ENCODE data around the gene C11orf16. TPM values are rescaled to one million over a fixed set of nuclear protein-coding genes. Genes with fewer than 3 reads are reported as not detected.
A peak's percentile ranks its signal among the peaks of the same experiment; 100 is the strongest.

Gene C11orf16
- total RNA-seq, 1 donor from 2014 or later: not detected

GRCh38 chr11:8871962-8872361, 60.8 kb downstream of the C11orf16 start:
- Histone ChIP-seq H3K36me3 (no peaks in the 10 kb centered on the region), H3K27ac (peak overlapping the region; percentile 97), H3K4me3 (peak overlapping the region in 1 of 2 donors; percentile 88), H3K4me1 (peaks cover 50% of the 10 kb centered on the region), H3K9me3 (no peaks in the 10 kb centered on the region), H3K27me3 (no peaks in the 10 kb centered on the region)
- no peak for DNase-seq (ENCODE audit: extremely low spot score in 2 of 2)
- intact Hi-C loops (cut with DNase I): no loop called here
- no peak for TF ChIP-seq CTCF (IDR thresholded peaks at IDR 0.05)
- no peak for TF ChIP-seq POLR2AphosphoS5 (IDR thresholded peaks at IDR 0.05; ENCODE audit: insufficient read depth in 1 of 2, low read depth in 1 of 2)
- TF ChIP-seq POLR2A (IDR thresholded peaks at IDR 0.05): no peak

- Histone ChIP-seq H3K4me3 (peak overlapping the region; percentile 75 to 88), H3K9me3 (no peaks in the 10 kb centered on the region), H3K36me3 (no peaks in the 10 kb centered on the region), H3K4me1 (peaks cover 57% of the 10 kb centered on the region), H3K27ac (peak overlapping the region; percentile 97), H3K27me3 (no peaks in the 10 kb centered on the region)
- intact Hi-C loops (cut with DNase I): no loop called here
- DNase-seq (ENCODE audit: extremely low spot score in 2 of 2): peak in 1 of 2 donors; percentile 89
- peak; percentile 49 to 67 for TF ChIP-seq POLR2AphosphoS5 (IDR thresholded peaks at IDR 0.05; ENCODE audit: insufficient read depth in 1 of 2, low read depth in 1 of 2)
- no peak for TF ChIP-seq POLR2A (IDR thresholded peaks at IDR 0.05)
Observed at GRCh38 chr11:8871171-8871775, 61.5 kb downstream of the C11orf16 start.

- Histone ChIP-seq H3K36me3 (no peaks in the 10 kb centered on the region), H3K9me3 (no peaks in the 10 kb centered on the region), H3K27me3 (no peaks in the 10 kb centered on the region), H3K27ac (peak overlapping the region; percentile 97), H3K4me1 (peaks cover 59% of the 10 kb centered on the region), H3K4me3 (peak overlapping the region; percentile 75 to 88)
- intact Hi-C loops (cut with DNase I): no loop called here
- TF ChIP-seq CTCF (IDR thresholded peaks at IDR 0.05) (no peak), POLR2A (IDR thresholded peaks at IDR 0.05) (no peak), POLR2AphosphoS5 (IDR thresholded peaks at IDR 0.05; ENCODE audit: insufficient read depth in 1 of 2, low read depth in 1 of 2) (no peak)
- DNase-seq (ENCODE audit: extremely low spot score in 2 of 2): no peak
Observed at GRCh38 chr11:8870411-8871170, 62.2 kb downstream of the C11orf16 start.

Small RNAs within 50 kb of the gene (small RNA-seq; reads per million reads assigned to genes)
- gene RF00019: not detected

Other genes starting within 250 kb of the C11orf16 start
- 16.7 TPM for gene AKIP1, start 21.8 kb downstream of the C11orf16 start, total RNA-seq
- not detected for gene ASCL3, start 10.1 kb upstream of the C11orf16 start, total RNA-seq
- gene TMEM9B, start 31.5 kb upstream of the C11orf16 start, total RNA-seq: 26.8 TPM
- 1.2 TPM for gene NRIP3, start 71.1 kb upstream of the C11orf16 start, total RNA-seq
- 36.3 TPM for gene SCUBE2, start 158.7 kb upstream of the C11orf16 start, total RNA-seq